PC-9 (cell line): ENCODE results near the gene PTOV1. TPM values are rescaled to one million over a fixed set of nuclear protein-coding genes. Genes with fewer than 3 reads are reported as not detected.

Experiments
- BruUV-seq: library from RNA; stranded (reverse); fragments of 400-500 nt; replicated peaks from 2 replicates; lab custom pipeline; 2021; lab: Mats Ljungman, UMichigan
- CTCF ChIA-PET: fragments of 300-600 bp; sonication (Branson Sonifier 250); formaldehyde crosslinking; loops from one replicate; lab custom pipeline; 2022; ENCODE audit warnings: antibody characterized with exemption; lab: Charles Lee
- POLR2A ChIA-PET: fragments of 300-600 bp; sonication (Branson Sonifier 250); formaldehyde crosslinking; loops from one replicate; lab custom pipeline; 2022; ENCODE audit warnings: antibody characterized with exemption; ENCODE audit not compliant: unreplicated experiment; lab: Charles Lee
- DNase-seq, 2 experiments: peaks; one replicate each; pipeline versions ENCODE4 v3.0.0 to v3.0.0-alpha.2; 2015 to 2022; ENCODE audit warnings: mixed read lengths in 1 of 2
- H2AFZ ChIP-seq: fragments of 200-600 bp; sonication (generic); 2 replicates; pipeline ENCODE4 v1.8.1; 2017; ENCODE audit warnings: antibody characterized with exemption
- H3F3A ChIP-seq: fragments of 200-600 bp; sonication (generic); 2 replicates; pipeline ENCODE4 v1.8.1; 2017; ENCODE audit warnings: antibody characterized with exemption, mild to moderate bottlenecking, low read depth; ENCODE audit not compliant: insufficient read depth
- H3K27ac ChIP-seq: fragments of 200-600 bp; sonication (generic); 2 replicates; pipeline ENCODE4 v1.6.1; 2016; ENCODE audit warnings: mixed run types
- H3K27me3 ChIP-seq: fragments of 200-600 bp; sonication (generic); 2 replicates; pipeline ENCODE4 v1.6.1; 2016; ENCODE audit warnings: low read depth, mixed run types; ENCODE audit not compliant: insufficient read depth
- H3K36me3 ChIP-seq: fragments of 200-600 bp; sonication (generic); 2 replicates; pipeline ENCODE4 v1.6.1; 2016; ENCODE audit warnings: low read depth, mixed run types
- H3K4me1 ChIP-seq: fragments of 200-600 bp; sonication (generic); replicated peaks from 2 replicates; pipeline ENCODE4 v1.6.1; 2016; ENCODE audit warnings: mixed run types; ENCODE audit not compliant: insufficient read depth
- H3K4me2 ChIP-seq: fragments of 200-600 bp; sonication (generic); 2 replicates; pipeline ENCODE4 v1.6.1; 2017; ENCODE audit warnings: mixed run types
- H3K4me3 ChIP-seq: fragments of 200-600 bp; sonication (generic); 2 replicates; pipeline ENCODE4 v1.6.1; 2016; ENCODE audit warnings: mixed run types
- H3K79me2 ChIP-seq: fragments of 200-600 bp; sonication (generic); 2 replicates; pipeline ENCODE4 v1.6.1; 2017; ENCODE audit warnings: low read depth, mixed run types
- H3K9me2 ChIP-seq: fragments of 200-600 bp; sonication (generic); 2 replicates; pipeline ENCODE4 v1.8.1; 2017; ENCODE audit warnings: mild to moderate bottlenecking; ENCODE audit not compliant: insufficient read depth
- H3K9me3 ChIP-seq: fragments of 200-600 bp; sonication (generic); 2 replicates; pipeline ENCODE4 v1.8.1; 2016; ENCODE audit warnings: low read depth; ENCODE audit not compliant: insufficient read depth
- H4K20me1 ChIP-seq: fragments of 200-600 bp; sonication (generic); 2 replicates; pipeline ENCODE4 v1.8.1; 2017; ENCODE audit not compliant: insufficient read depth
- EZH2 ChIP-seq: fragments of 200-600 bp; sonication (generic); IDR thresholded peaks from 2 replicates; pipeline ENCODE4 v1.8.0; 2017; ENCODE audit warnings: antibody characterized with exemption, low read depth
- intact Hi-C: fragments of 100-400 bp; cut with micrococcal nuclease; formaldehyde crosslinking; loops from one replicate; pipeline ENCODE4 v1.10.0; 2022; ENCODE audit not compliant: unreplicated experiment
- total RNA-seq: library from RNA; stranded (reverse); gene quantifications from 2 replicates; pipeline ENCODE4 v1.2.3, GENCODE V29; 2021
- TF ChIP-seq, protein P1 (sequence below): fragments of 200-600 bp; sonication (generic); conservative IDR thresholded peaks from 2 replicates; pipeline ENCODE4 v1.6.1; 2017; ENCODE audit warnings: mixed run types, antibody characterized with exemption, mild to moderate bottlenecking, moderate library complexity

PTOV1 gene
- total RNA-seq, 1 experiment from 2014 or later: 155 TPM

DNA sequence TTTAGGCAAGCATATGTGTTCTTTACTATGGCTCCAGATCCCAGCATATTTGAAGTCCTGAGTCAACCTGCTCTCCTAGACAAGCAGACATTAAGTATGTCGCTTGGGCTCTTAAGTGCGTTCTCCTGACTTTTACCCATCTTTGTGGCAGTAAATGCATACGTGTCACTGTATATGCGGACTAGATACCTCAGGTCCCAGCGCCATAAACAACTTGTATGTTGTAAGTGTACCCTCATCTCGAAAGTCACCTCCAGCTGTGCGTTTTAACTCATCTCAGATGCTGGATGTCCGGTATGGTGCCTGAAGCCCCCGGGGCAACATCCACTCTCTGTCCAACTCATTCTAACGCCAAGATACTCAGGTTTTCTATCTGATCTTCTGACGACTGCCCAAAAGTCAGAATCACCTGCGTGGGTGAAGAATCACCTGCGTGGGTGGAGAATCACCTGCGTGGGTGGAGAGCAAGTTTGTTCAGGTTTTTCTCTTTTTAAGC, 1.7 kb downstream of the PTOV1 start:
- H3K27me3 ChIP-seq: no peaks in the 10 kb centered on the region
- CTCF ChIA-PET: no interaction called here
- H2AFZ ChIP-seq: no peak overlapping the region
- peaks cover 37% of the 10 kb centered on the region for H3K4me1 ChIP-seq
- BruUV-seq: no TSS peak
- intact Hi-C loops: no loop called here
- peaks cover 57% of the 10 kb centered on the region for H4K20me1 ChIP-seq
- H3F3A ChIP-seq: peaks cover 73% of the 10 kb centered on the region; the same call in 1 of the 2 replicates
- no peak for TF ChIP-seq EZH2
- TF ChIP-seq, protein P1, sequence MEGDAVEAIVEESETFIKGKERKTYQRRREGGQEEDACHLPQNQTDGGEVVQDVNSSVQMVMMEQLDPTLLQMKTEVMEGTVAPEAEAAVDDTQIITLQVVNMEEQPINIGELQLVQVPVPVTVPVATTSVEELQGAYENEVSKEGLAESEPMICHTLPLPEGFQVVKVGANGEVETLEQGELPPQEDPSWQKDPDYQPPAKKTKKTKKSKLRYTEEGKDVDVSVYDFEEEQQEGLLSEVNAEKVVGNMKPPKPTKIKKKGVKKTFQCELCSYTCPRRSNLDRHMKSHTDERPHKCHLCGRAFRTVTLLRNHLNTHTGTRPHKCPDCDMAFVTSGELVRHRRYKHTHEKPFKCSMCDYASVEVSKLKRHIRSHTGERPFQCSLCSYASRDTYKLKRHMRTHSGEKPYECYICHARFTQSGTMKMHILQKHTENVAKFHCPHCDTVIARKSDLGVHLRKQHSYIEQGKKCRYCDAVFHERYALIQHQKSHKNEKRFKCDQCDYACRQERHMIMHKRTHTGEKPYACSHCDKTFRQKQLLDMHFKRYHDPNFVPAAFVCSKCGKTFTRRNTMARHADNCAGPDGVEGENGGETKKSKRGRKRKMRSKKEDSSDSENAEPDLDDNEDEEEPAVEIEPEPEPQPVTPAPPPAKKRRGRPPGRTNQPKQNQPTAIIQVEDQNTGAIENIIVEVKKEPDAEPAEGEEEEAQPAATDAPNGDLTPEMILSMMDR: no peak
- H3K9me2 ChIP-seq: no peaks in the 10 kb centered on the region
- POLR2A ChIA-PET: interaction anchor here (0.6 kb wide), 1 partner anchor 187 kb away, joined by 3 read pairs; the partner anchor contains the start of genes BCL2L12 and IRF3
- no peaks in the 10 kb centered on the region for H3K36me3 ChIP-seq
- H3K4me3 ChIP-seq: peak overlapping the region; percentile 99; the same call in 1 of the 2 replicates
- H3K4me2 ChIP-seq: peak overlapping the region; percentile 95
- H3K27ac ChIP-seq: no peak overlapping the region
- H3K9me3 ChIP-seq: no peaks in the 10 kb centered on the region
- H3K79me2 ChIP-seq: peaks cover 56% of the 10 kb centered on the region
- no peak for DNase-seq

GRCh38 chr19:49853852-49854377, 3.0 kb downstream of the PTOV1 start:
- no TSS peak for BruUV-seq
- Histone ChIP-seq H3K27ac (no peak overlapping the region), H3K9me2 (no peaks in the 10 kb centered on the region), H3K9me3 (no peaks in the 10 kb centered on the region), H4K20me1 (peaks cover 69% of the 10 kb centered on the region), H3F3A (peaks cover 74% of the 10 kb centered on the region), H3K27me3 (no peaks in the 10 kb centered on the region), H3K4me2 (no peak overlapping the region), H2AFZ (no peak overlapping the region), H3K4me3 (no peak overlapping the region), H3K4me1 (peaks cover 26% of the 10 kb centered on the region), H3K79me2 (peaks cover 52% of the 10 kb centered on the region), H3K36me3 (no peaks in the 10 kb centered on the region)
- no peak for DNase-seq
- CTCF ChIA-PET: no interaction called here
- POLR2A ChIA-PET: no interaction called here
- intact Hi-C loops: no loop called here
- no peak for TF ChIP-seq EZH2
- TF ChIP-seq, protein P1: no peak

GRCh38 chr19:49854378-49855263, 3.7 kb downstream of the PTOV1 start:
- Histone ChIP-seq H3K27me3 (no peaks in the 10 kb centered on the region), H2AFZ (no peak overlapping the region), H3K79me2 (peaks cover 48% of the 10 kb centered on the region), H3K4me3 (no peak overlapping the region), H3K9me2 (no peaks in the 10 kb centered on the region), H3K36me3 (peaks cover 4% of the 10 kb centered on the region; the same call in 1 of the 2 replicates), H3K9me3 (no peaks in the 10 kb centered on the region), H4K20me1 (peaks cover 74% of the 10 kb centered on the region), H3K27ac (no peak overlapping the region), H3K4me2 (no peak overlapping the region), H3K4me1 (peaks cover 24% of the 10 kb centered on the region), H3F3A (peaks cover 74% of the 10 kb centered on the region)
- no TSS peak for BruUV-seq
- POLR2A ChIA-PET: no interaction called here
- TF ChIP-seq, protein P1: no peak
- no peak for TF ChIP-seq EZH2
- no peak for DNase-seq
- CTCF ChIA-PET: no interaction called here
- intact Hi-C loops: no loop called here
